IPS-20b (cell line): ENCODE measurements around the gene N4BP2L2.
A peak's percentile ranks its signal among the peaks of the same experiment; 100 is the strongest.

Experiments
- H3K27ac ChIP-seq: one replicate; pipeline ENCODE4 v1.5.1; 2013; ENCODE audit warnings: low read length
- H3K27me3 ChIP-seq: 2 replicates; pipeline ENCODE4 v1.6.1; 2013; ENCODE audit warnings: mild to moderate bottlenecking, low read length, inconsistent platforms; ENCODE audit not compliant: insufficient read depth
- H3K36me3 ChIP-seq: 2 replicates; pipeline ENCODE4 v1.6.1; 2013; ENCODE audit warnings: low read depth, mild to moderate bottlenecking, inconsistent platforms, low read length, moderate library complexity; ENCODE audit not compliant: insufficient read depth
- H3K4me1 ChIP-seq: 2 replicates; pipeline ENCODE4 v1.6.1; 2013; ENCODE audit warnings: mild to moderate bottlenecking, control low read depth, inconsistent platforms, low read length, moderate library complexity; ENCODE audit not compliant: insufficient read depth
- H3K4me3 ChIP-seq: 2 replicates; pipeline ENCODE4 v1.5.1; 2013; ENCODE audit warnings: mild to moderate bottlenecking, low read length, inconsistent platforms
- H3K9ac ChIP-seq: 2 replicates; pipeline ENCODE4 v1.6.1; 2013; ENCODE audit warnings: low read depth, mild to moderate bottlenecking, inconsistent platforms, low read length, moderate library complexity
- H3K9me3 ChIP-seq: 2 replicates; pipeline ENCODE4 v1.6.1; 2013; ENCODE audit warnings: mild to moderate bottlenecking, low read depth, low read length, inconsistent platforms; ENCODE audit not compliant: insufficient read depth

The N4BP2L2 gene

GRCh38 chr13:32415019-32415418 is 123.6 kb downstream of the N4BP2L2 start:
- peaks cover 10% of the 10 kb centered on the region for H3K9me3 ChIP-seq
- no peak overlapping the region for H3K27ac ChIP-seq
- peaks cover 10% of the 10 kb centered on the region; the same call in 1 of the 2 replicates for H3K27me3 ChIP-seq
- H3K36me3 ChIP-seq = no peaks in the 10 kb centered on the region
- H3K9ac ChIP-seq = no peak overlapping the region
- H3K4me3 ChIP-seq = no peak overlapping the region
- no peaks in the 10 kb centered on the region for H3K4me1 ChIP-seq

GRCh38 chr13:32414580-32414979 is 124.0 kb downstream of the N4BP2L2 start:
- H3K9me3 ChIP-seq = peaks cover 10% of the 10 kb centered on the region
- H3K36me3 ChIP-seq = no peaks in the 10 kb centered on the region
- H3K9ac ChIP-seq = no peak overlapping the region
- no peak overlapping the region for H3K4me3 ChIP-seq
- peaks cover 10% of the 10 kb centered on the region; the same call in 1 of the 2 replicates for H3K27me3 ChIP-seq
- no peak overlapping the region for H3K27ac ChIP-seq
- H3K4me1 ChIP-seq = no peaks in the 10 kb centered on the region

GRCh38 chr13:32413284-32413683 is 125.3 kb downstream of the N4BP2L2 start:
- H3K4me3 ChIP-seq = no peak overlapping the region
- no peak overlapping the region for H3K27ac ChIP-seq
- peaks cover 12% of the 10 kb centered on the region for H3K4me1 ChIP-seq
- no peaks in the 10 kb centered on the region for H3K36me3 ChIP-seq
- H3K9ac ChIP-seq = no peak overlapping the region
- peaks cover 21% of the 10 kb centered on the region for H3K27me3 ChIP-seq
- peaks cover 5% of the 10 kb centered on the region for H3K9me3 ChIP-seq

GRCh38 chr13:32409561-32410421 is 128.8 kb downstream of the N4BP2L2 start:
- Histone ChIP-seq H3K9ac (peak overlapping the region; percentile 69; the same call in 1 of the 2 replicates), H3K4me1 (peaks cover 15% of the 10 kb centered on the region), H3K4me3 (peak overlapping the region; percentile 76), H3K27ac (no peak overlapping the region), H3K9me3 (no peaks in the 10 kb centered on the region), H3K27me3 (peaks cover 27% of the 10 kb centered on the region), H3K36me3 (no peaks in the 10 kb centered on the region)

GRCh38 chr13:32409001-32409313 is 129.6 kb downstream of the N4BP2L2 start:
- peaks cover 15% of the 10 kb centered on the region for H3K4me1 ChIP-seq
- H3K27ac ChIP-seq = no peak overlapping the region
- no peaks in the 10 kb centered on the region for H3K9me3 ChIP-seq

GRCh38 chr13:32408296-32409000 is 130.1 kb downstream of the N4BP2L2 start:
- peaks cover 27% of the 10 kb centered on the region for H3K27me3 ChIP-seq
- no peak overlapping the region for H3K27ac ChIP-seq
- peaks cover 15% of the 10 kb centered on the region for H3K4me1 ChIP-seq
- H3K9me3 ChIP-seq = no peaks in the 10 kb centered on the region
- H3K9ac ChIP-seq = no peak overlapping the region
- no peak overlapping the region for H3K4me3 ChIP-seq
- no peaks in the 10 kb centered on the region for H3K36me3 ChIP-seq

More at GRCh38 chr13:32409001-32409313, 129.6 kb downstream of the N4BP2L2 start:
- H3K27me3 ChIP-seq = peaks cover 27% of the 10 kb centered on the region
- no peaks in the 10 kb centered on the region for H3K36me3 ChIP-seq
- H3K4me3 ChIP-seq = 0 out of 2 replicates have a peak overlapping the region, but pooled peaks have one; percentile 76
- H3K9ac ChIP-seq = peak overlapping the region; percentile 69; the same call in 1 of the 2 replicates

GRCh38 chr13:32407854-32408253 is 130.7 kb downstream of the N4BP2L2 start:
- Histone ChIP-seq H3K4me3 (no peak overlapping the region), H3K4me1 (peaks cover 15% of the 10 kb centered on the region), H3K9me3 (no peaks in the 10 kb centered on the region), H3K9ac (no peak overlapping the region), H3K27me3 (peaks cover 27% of the 10 kb centered on the region), H3K36me3 (no peaks in the 10 kb centered on the region), H3K27ac (no peak overlapping the region)

GRCh38 chr13:32403108-32403507 is 135.5 kb downstream of the N4BP2L2 start:
- Histone ChIP-seq H3K27me3 (peaks cover 5% of the 10 kb centered on the region; the same call in 1 of the 2 replicates), H3K4me1 (peaks cover 1% of the 10 kb centered on the region; the same call in 1 of the 2 replicates), H3K9me3 (no peaks in the 10 kb centered on the region), H3K9ac (no peak overlapping the region), H3K4me3 (no peak overlapping the region), H3K27ac (no peak overlapping the region), H3K36me3 (peaks cover 12% of the 10 kb centered on the region; the same call in 1 of the 2 replicates)

- peaks cover 11% of the 10 kb centered on the region for H3K4me1 ChIP-seq
- peaks cover 12% of the 10 kb centered on the region; the same call in 1 of the 2 replicates for H3K36me3 ChIP-seq
- H3K9me3 ChIP-seq = no peaks in the 10 kb centered on the region
- no peak overlapping the region for H3K4me3 ChIP-seq
- no peak overlapping the region for H3K27ac ChIP-seq
- H3K9ac ChIP-seq = no peak overlapping the region
- H3K27me3 ChIP-seq = no peaks in the 10 kb centered on the region
Observed at GRCh38 chr13:32391101-32391619, 147.4 kb downstream of the N4BP2L2 start.

- H3K9ac ChIP-seq = no peak overlapping the region
- no peaks in the 10 kb centered on the region for H3K9me3 ChIP-seq
- H3K4me3 ChIP-seq = no peak overlapping the region
- H3K27ac ChIP-seq = no peak overlapping the region
- peaks cover 13% of the 10 kb centered on the region; the same call in 1 of the 2 replicates for H3K36me3 ChIP-seq
- H3K4me1 ChIP-seq = peaks cover 11% of the 10 kb centered on the region
- no peaks in the 10 kb centered on the region for H3K27me3 ChIP-seq
Observed at GRCh38 chr13:32390484-32390883, 148.1 kb downstream of the N4BP2L2 start.

GRCh38 chr13:32390048-32390447 is 148.5 kb downstream of the N4BP2L2 start:
- Histone ChIP-seq H3K9ac (no peak overlapping the region), H3K4me3 (no peak overlapping the region), H3K4me1 (peaks cover 11% of the 10 kb centered on the region), H3K9me3 (no peaks in the 10 kb centered on the region), H3K36me3 (peaks cover 16% of the 10 kb centered on the region; the same call in 1 of the 2 replicates), H3K27me3 (no peaks in the 10 kb centered on the region), H3K27ac (no peak overlapping the region)
